K562 (cell line): ENCODE data around the gene SRCAP. TPM values are rescaled to one million over a fixed set of nuclear protein-coding genes. Genes with fewer than 3 reads are reported as not detected.

Experiments used
- ATAC-seq: fragments of 200-7000 bp; cut with Tn5 transposase; 3 replicates; pipeline ENCODE4 v1.9.1; 2020; ENCODE audit warnings: moderate library complexity
- BruUV-seq: library from RNA; stranded (reverse); fragments of 400-500 nt; replicated peaks from 2 replicates; lab custom pipeline; 2021; lab: Mats Ljungman, UMichigan
- CTCF ChIA-PET: fragments of 300-600 bp; formaldehyde crosslinking; extraction: SDS; loops from one replicate; lab custom pipeline; 2021; ENCODE audit warnings: low intra/inter-chr PET ratio; lab: Yijun Ruan, JAX
- POLR2A ChIA-PET: fragments of 300-600, 350-650 bp; sonication (Branson Sonifier 250); formaldehyde crosslinking; extraction: SDS; loops from one replicate; lab custom pipeline; 2021; ENCODE audit warnings: antibody characterized with exemption, inconsistent platforms; lab: Yijun Ruan, JAX
- DNase-seq, 4 experiments: peaks; one replicate each; pipeline versions ENCODE4 v3.0.0 to v3.0.0-alpha.2; 2011 to 2018; ENCODE audit warnings: low spot score in 3 of 4, mixed read lengths in 3 of 4; ENCODE audit errors: extremely low read depth in 1 of 4
- FAIRE-seq: peaks from 2 replicates; lab custom pipeline; 2011; peaks lifted over from hg19 to GRCh38; lab: Jason Lieb, UNC
- H2AFZ ChIP-seq: 2 replicates; pipeline ENCODE4 v1.6.0; 2011; ENCODE audit warnings: low read depth, low read length, control low read depth, inconsistent platforms
- H3K27ac ChIP-seq: fragments of 200-600 bp; 3 replicates; pipeline ENCODE4 v1.8.0; 2011; ENCODE audit warnings: low read depth, mild to moderate bottlenecking, control low read depth, inconsistent platforms, low read length, moderate library complexity, mixed read lengths; ENCODE audit errors: extremely low read depth
- H3K27me3 ChIP-seq, 2 experiments: fragments of 300-600 bp in 1 of 2; 2 replicates in 1 of 2; 3 replicates in 1 of 2; pipeline versions ENCODE4 v1.6.0 to v1.8.0; 2011; ENCODE audit warnings: inconsistent platforms in 2 of 2, low read length in 2 of 2, mild to moderate bottlenecking in 1 of 2, mixed read lengths in 1 of 2, moderate library complexity in 1 of 2; ENCODE audit not compliant: control insufficient read depth in 2 of 2, insufficient read depth in 2 of 2
- H3K36me3 ChIP-seq: fragments of 300-600 bp; 3 replicates; pipeline ENCODE4 v1.8.0; 2011; ENCODE audit warnings: mild to moderate bottlenecking, low read length, inconsistent platforms; ENCODE audit not compliant: control insufficient read depth, insufficient read depth
- H3K4me1 ChIP-seq, 2 experiments: fragments of 200-600 bp in 1 of 2; replicated peaks in 1 of 2; 2 replicates in 1 of 2; 3 replicates in 1 of 2; pipeline versions ENCODE4 v1.5.1 to v1.8.0; 2011; ENCODE audit warnings: inconsistent platforms in 2 of 2, low read length in 2 of 2, mild to moderate bottlenecking in 1 of 2, mixed read lengths in 1 of 2, moderate library complexity in 1 of 2; ENCODE audit not compliant: control insufficient read depth in 2 of 2, insufficient read depth in 2 of 2
- H3K4me2 ChIP-seq: 2 replicates; pipeline ENCODE4 v1.6.1; 2011; ENCODE audit warnings: low read length, control low read depth, inconsistent platforms, mixed read lengths; ENCODE audit not compliant: insufficient read depth
- H3K4me3 ChIP-seq: fragments of 200-600 bp; sonication (generic), shearing (Covaris generic); 2 replicates; pipeline ENCODE4 v1.5.1; 2016; ENCODE audit warnings: control low read depth, inconsistent platforms
- H3K79me2 ChIP-seq: fragments of 200-600 bp; 3 replicates; pipeline ENCODE4 v1.8.0; 2011; ENCODE audit warnings: low read length, inconsistent platforms; ENCODE audit not compliant: control insufficient read depth, insufficient read depth
- H3K9ac ChIP-seq, 2 experiments: 2 replicates each; pipeline versions ENCODE4 v1.6.0 to v1.6.1; 2011; ENCODE audit warnings: low read depth in 2 of 2, low read length in 2 of 2, control low read depth in 1 of 2, inconsistent platforms in 1 of 2, mild to moderate bottlenecking in 1 of 2, mixed read lengths in 1 of 2; ENCODE audit not compliant: insufficient read depth in 1 of 2
- H3K9me1 ChIP-seq: one replicate; pipeline ENCODE4 v1.6.0; 2011; ENCODE audit warnings: inconsistent platforms, mild to moderate bottlenecking, low read length, moderate library complexity; ENCODE audit not compliant: control insufficient read depth, insufficient read depth
- H3K9me3 ChIP-seq: replicated peaks from 2 replicates; pipeline ENCODE4 v1.5.1; 2011; ENCODE audit warnings: low read depth, low read length, inconsistent platforms; ENCODE audit not compliant: control insufficient read depth, insufficient read depth
- H4K20me1 ChIP-seq: replicated peaks from 2 replicates; pipeline ENCODE4 v1.6.1; 2011; ENCODE audit warnings: low read length, inconsistent platforms, mixed read lengths; ENCODE audit not compliant: control insufficient read depth, insufficient read depth
- ATF4 ChIP-seq: fragments of 450-650 bp; formaldehyde crosslinking; IDR thresholded peaks from 2 replicates; pipeline ENCODE4 v1.4.0; 2022; ENCODE audit warnings: mild to moderate bottlenecking, moderate library complexity
- BRD4 ChIP-seq: fragments of 200-600 bp; sonication (generic); IDR thresholded peaks from 2 replicates; pipeline ENCODE4 v1.6.1; 2017; ENCODE audit warnings: inconsistent platforms
- C11orf30 ChIP-seq: fragments of 450-650 bp; IDR thresholded peaks from 2 replicates; pipeline ENCODE4 v1.6.1; 2016; ENCODE audit warnings: low read depth, mild to moderate bottlenecking
- EGR1 ChIP-seq: fragments of 450-650 bp; conservative IDR thresholded peaks from 2 replicates; pipeline ENCODE4 v1.6.1; 2017; ENCODE audit warnings: mild to moderate bottlenecking
- FOXJ2 ChIP-seq: fragments of 200-800 bp; sonication (Bioruptor generic); IDR thresholded peaks from 2 replicates; pipeline ENCODE4 v1.6.1; 2016; ENCODE audit warnings: missing genetic modification characterization, missing compliant biosample characterization
- IRF9 ChIP-seq: fragments of 450-650 bp; IDR thresholded peaks from 2 replicates; pipeline ENCODE4 v1.6.1; 2016; ENCODE audit warnings: missing biosample characterization, missing genetic modification characterization
- MAFF ChIP-seq: IDR thresholded peaks from 2 replicates; pipeline ENCODE4 v1.6.1; 2012; ENCODE audit warnings: low read length, improper control_type of control experiment
- MAFG ChIP-seq: fragments of 450-650 bp; conservative IDR thresholded peaks from 2 replicates; pipeline ENCODE4 v1.6.1; 2016; ENCODE audit warnings: missing genetic modification characterization, missing compliant biosample characterization
- MAFK ChIP-seq: IDR thresholded peaks from 2 replicates; pipeline ENCODE4 v1.6.1; 2011; ENCODE audit warnings: low read length, improper control_type of control experiment
- NFE2 ChIP-seq: IDR thresholded peaks from 2 replicates; pipeline ENCODE4 v1.6.1; 2014; ENCODE audit warnings: antibody characterized with exemption, low read depth
- NFE2L1 ChIP-seq: fragments of 450-650 bp; IDR thresholded peaks from 2 replicates; pipeline ENCODE4 v1.6.1; 2016; ENCODE audit warnings: missing genetic modification characterization, low read depth, mild to moderate bottlenecking, missing compliant biosample characterization, moderate library complexity, borderline replicate concordance
- ZNF316 ChIP-seq: fragments of 450-650 bp; IDR thresholded peaks from 2 replicates; pipeline ENCODE4 v1.6.1; 2016
- WGBS: fragments of 100-300 bp; shearing (Covaris generic); methylation state at CpG from one replicate; pipeline ENCODE4 v1.1.6; 2016; ENCODE audit warnings: low coverage, mixed read lengths; ENCODE audit not compliant: insufficient coverage; ENCODE audit errors: missing lambda C conversion rate; 5-methylcytosine and 5-hydroxymethylcytosine counted together
- in situ Hi-C: fragments of 300-500 bp; cut with MboI; formaldehyde crosslinking; loops from 4 replicates; pipeline ENCODE4 v1.15.0; 2018; ENCODE audit warnings: inconsistent platforms, mixed read lengths
- intact Hi-C: fragments of 100-400 bp; cut with micrococcal nuclease; formaldehyde crosslinking; loops from 2 replicates; pipeline ENCODE4 v1.14.2; 2022
- polyA plus RNA-seq, 8 experiments: library from polyadenylated mRNA; depleted of rRNA in 4 of 8; stranded (reverse) in 5 of 8; unstranded in 3 of 8; fragments of >200 nt; fragmentation: Nextera tagmentation in 2 of 8; fragmentation: Illumina TruSeq in 1 of 8; extraction: Ambion mirVana in 2 of 8; extraction: Trizol in 1 of 8; gene quantifications; 2 replicates each; pipeline versions ENCODE4 v1.2.1 to v1.2.3, GENCODE V29; 2011 to 2014; ENCODE audit warnings: inconsistent platforms in 1 of 8, missing spikeins in 1 of 8
- total RNA-seq, 7 experiments: library from RNA; depleted of rRNA in 6 of 7; stranded (reverse); fragments of >200 nt in 6 of 7; fragmentation: Illumina TruSeq in 2 of 7; extraction: Trizol in 2 of 7; gene quantifications; 2 replicates each; pipeline versions ENCODE4 v1.2.1 to v1.2.3, GENCODE V29; 2011 to 2021; ENCODE audit warnings: low replicate concordance in 1 of 7

Gene SRCAP
- total and polyA plus RNA-seq, 9 of the 15 experiments (the other 6 are each of a cell fraction or from before 2014, with no cell fraction given) = 0.21 to 62.6 (median 5.8) TPM

- no peak overlapping the region; the same call in 1 of the 2 replicates for H3K4me2 ChIP-seq
- intact Hi-C loops = no loop called here
- ATAC-seq (peak; percentile 21; the same call in 1 of the 3 replicates), FAIRE-seq (no peak), DNase-seq (no peak)
- H4K20me1 ChIP-seq = no peaks in the 10 kb centered on the region
- no peaks in the 10 kb centered on the region for H3K27me3 ChIP-seq
- WGBS = 40% methylated on average over 10 of the region's 10 CpGs
- TF ChIP-seq BRD4 (no peak), FOXJ2 (tag) (no peak), MAFG (tag) (peak; percentile 80), ZNF316 (peak; percentile 85), NFE2L1 (tag) (peak; percentile 60), MAFF (peak; percentile 51; the same call in 1 of the 2 replicates), NFE2 (peak; percentile 79), C11orf30 (peak; percentile 75), MAFK (peak; percentile 5; the same call in 1 of the 2 replicates), ATF4 (CRISPR knock-in tag) (no peak), EGR1 (peak; percentile 25), IRF9 (no peak)
- POLR2A ChIA-PET = interaction anchor here (0.6 to 1.1 kb wide), 3 partner anchors 10 to 96 kb away, joined by 3 to 4 read pairs (median 3); no protein-coding TSS in a partner anchor
- peaks cover 9% of the 10 kb centered on the region; the same call in 1 of the 3 replicates for H3K36me3 ChIP-seq
- peak overlapping the region; percentile 83 for H2AFZ ChIP-seq
- CTCF ChIA-PET = no interaction called here
- in situ Hi-C loops = no loop called here
- H3K27ac ChIP-seq = no peak overlapping the region
- peak overlapping the region in 1 of 2 experiments; percentile 61; a peak in 2 of 4 replicates for H3K9ac ChIP-seq
- H3K4me3 ChIP-seq = no peak overlapping the region
- H3K79me2 ChIP-seq = no peaks in the 10 kb centered on the region
- no TSS peak for BruUV-seq
- no peaks in the 10 kb centered on the region for H3K9me3 ChIP-seq
- peaks cover 11 to 15% of the 10 kb centered on the region in 2 experiments; a peak in 4 of 5 replicates for H3K4me1 ChIP-seq
- no peaks in the 10 kb centered on the region for H3K9me1 ChIP-seq
Observed at GRCh38 chr16:30675143-30675542, 23.8 kb upstream of the SRCAP start.
